ENCODE results near the gene CCNG1.

Gene CCNG1

GRCh38 chr5:163489745-163490075, 52.3 kb downstream of the CCNG1 start:
- no peak for DNase-seq (ENCODE audit: low read depth in 2 of 2)
